ENCODE measurements around the gene HSPA12B. TPM values are rescaled to one million over a fixed set of nuclear protein-coding genes. Genes with fewer than 3 reads are reported as not detected.

The HSPA12B gene
- total and polyA plus RNA-seq, 2 of the 8 experiments (the other 6 are each of a cell fraction or from before 2014, with no cell fraction given): 2.2 to 4.3 TPM

DNA sequence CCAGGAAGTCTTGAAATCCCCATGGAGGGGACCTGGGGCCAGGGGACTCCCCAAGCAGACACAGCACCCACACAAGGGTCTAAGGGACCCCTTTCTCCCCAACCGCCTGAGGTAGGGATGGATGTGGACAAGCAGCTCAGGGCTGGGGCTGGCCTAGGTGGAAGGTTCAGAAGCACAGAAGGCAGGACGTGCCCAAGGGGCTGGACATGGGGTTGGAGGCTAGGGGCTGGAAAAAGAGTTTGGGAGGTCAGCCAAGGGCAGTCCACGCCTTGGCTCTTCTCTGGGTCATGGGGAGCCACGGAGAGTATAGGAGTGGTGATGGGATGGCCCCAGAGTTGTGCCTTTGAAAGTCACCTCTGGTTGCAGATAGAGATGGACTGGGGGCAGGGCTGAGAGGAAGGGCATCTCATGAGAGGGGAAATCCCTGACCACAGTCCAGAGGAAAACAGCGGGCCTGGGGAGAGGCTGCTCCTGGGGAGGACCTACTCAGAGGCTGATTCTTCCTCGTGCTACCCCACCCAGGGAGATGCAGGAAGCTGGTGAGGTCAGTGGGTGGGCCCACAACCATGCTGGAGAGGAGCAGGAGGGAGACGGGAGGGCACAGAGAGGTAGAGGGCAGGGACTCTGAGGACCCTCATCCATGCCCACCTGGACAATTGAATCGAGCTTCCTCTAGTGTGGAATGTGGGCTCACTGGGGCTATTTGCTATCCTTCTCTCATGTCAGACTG, 2.5 kb upstream of the HSPA12B start:
- no peak for DNase-seq (ENCODE audit: low read depth in 1 of 2, low spot score in 2 of 2)
- no peak overlapping the region for H4K5ac ChIP-seq (ENCODE audit: insufficient read length, low read depth, low read length)
- H2AFZ ChIP-seq (ENCODE audit: low read length): no peak overlapping the region
- no peak overlapping the region for H3K14ac ChIP-seq (ENCODE audit: insufficient read length)
- H3K79me2 ChIP-seq (ENCODE audit: control insufficient read depth in 1 of 2, insufficient read depth in 2 of 2, low read length in 2 of 2): no peaks in the 10 kb centered on the region
- H2AK5ac ChIP-seq (ENCODE audit: low read depth, low read length): no peak overlapping the region
- no peak overlapping the region for H3K4ac ChIP-seq (replicated peaks; ENCODE audit: insufficient read length, low read depth, low read length)
- H3K79me1 ChIP-seq (ENCODE audit: low read depth, low read length): no peaks in the 10 kb centered on the region
- CTCF ChIA-PET (ENCODE audit: partially characterized antibody): interaction anchor here (0.6 to 17.6 kb wide), 11 partner anchors 12 to 399 kb away, joined by 3 to 221 read pairs (median 4); no protein-coding TSS in a partner anchor
- no peak overlapping the region for H3K9ac ChIP-seq (replicated peaks in 1 of 4; ENCODE audit: extremely low read depth in 1 of 4, low read depth in 3 of 4, low read length in 3 of 4)
- H3K4me1 ChIP-seq (replicated peaks in 1 of 4; ENCODE audit: control insufficient read depth in 3 of 4, insufficient read depth in 4 of 4, low read length in 3 of 4): peaks cover 0 to 19% (median 15%) of the 10 kb centered on the region in 4 experiments; a peak in 5 of 7 replicates
- H2BK5ac ChIP-seq (ENCODE audit: low read depth, low read length): no peak overlapping the region
- H4K91ac ChIP-seq (replicated peaks; ENCODE audit: insufficient read length, low read length): no peak overlapping the region
- no peak overlapping the region for H2BK20ac ChIP-seq (ENCODE audit: low read length)
- no peak overlapping the region for H3K4me2 ChIP-seq (ENCODE audit: insufficient read depth in 1 of 2, low read depth in 2 of 2, low read length in 2 of 2)
- no peak overlapping the region for H2BK120ac ChIP-seq (replicated peaks; ENCODE audit: low read depth, low read length)
- H3K4me3 ChIP-seq (ENCODE audit: extremely low read depth in 1 of 4, insufficient read depth in 2 of 4, low read depth in 3 of 4, low read length in 4 of 4): no peak overlapping the region
- H4K8ac ChIP-seq (ENCODE audit: extremely low read depth, insufficient read depth, low read length): no peak overlapping the region
- no peak overlapping the region for H2BK12ac ChIP-seq (ENCODE audit: low read depth, low read length)
- whole genome bisulfite sequencing, 2 experiments (ENCODE audit: extremely low coverage in 1 of 2, insufficient coverage in 1 of 2, insufficient read length in 1 of 2, insufficient replicate concordance in 2 of 2, low coverage in 1 of 2, low lambda C conversion rate in 2 of 2, missing lambda C conversion rate in 1 of 2): 92% methylated on average over 8 of the region's 8 CpGs; no CpG with 5 or more reads in 1 of the 2 experiments
- H2BK15ac ChIP-seq (ENCODE audit: low read length): no peak overlapping the region; the same call in 1 of the 2 replicates
- 0 out of 2 replicates have a peak, but pooled peaks cover 3% of the 10 kb centered on the region for H3K23me2 ChIP-seq (ENCODE audit: low read depth, low read length)
- no peak overlapping the region for H3K23ac ChIP-seq (ENCODE audit: insufficient read length)
- H3K18ac ChIP-seq (ENCODE audit: extremely low read depth, low read length): no peak overlapping the region
- TF ChIP-seq GABPA (IDR thresholded peaks at IDR 0.05; ENCODE audit: borderline replicate concordance, insufficient read depth, low read length): no peak
- TF ChIP-seq, protein P1, sequence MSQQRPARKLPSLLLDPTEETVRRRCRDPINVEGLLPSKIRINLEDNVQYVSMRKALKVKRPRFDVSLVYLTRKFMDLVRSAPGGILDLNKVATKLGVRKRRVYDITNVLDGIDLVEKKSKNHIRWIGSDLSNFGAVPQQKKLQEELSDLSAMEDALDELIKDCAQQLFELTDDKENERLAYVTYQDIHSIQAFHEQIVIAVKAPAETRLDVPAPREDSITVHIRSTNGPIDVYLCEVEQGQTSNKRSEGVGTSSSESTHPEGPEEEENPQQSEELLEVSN (IDR thresholded peaks at IDR 0.05): no peak
- no peak for TF ChIP-seq JUN (IDR thresholded peaks at IDR 0.05; ENCODE audit: low read depth, low read length)
- no peak for TF ChIP-seq TAF7 (optimal IDR thresholded peaks at IDR 0.05; ENCODE audit: borderline replicate concordance, low read depth, low read length)
- no peak for TF ChIP-seq ZNF274 (IDR thresholded peaks at IDR 0.05; ENCODE audit: borderline replicate concordance, extremely low read depth, low read length)
- TF ChIP-seq CREB1 (IDR thresholded peaks at IDR 0.05): no peak
- no peak for TF ChIP-seq PHF8 (conservative IDR thresholded peaks at IDR 0.05; ENCODE audit: low read depth, low read length)
- no peak for TF ChIP-seq SP2 (IDR thresholded peaks at IDR 0.05; ENCODE audit: low read length)
- TF ChIP-seq, protein P2, sequence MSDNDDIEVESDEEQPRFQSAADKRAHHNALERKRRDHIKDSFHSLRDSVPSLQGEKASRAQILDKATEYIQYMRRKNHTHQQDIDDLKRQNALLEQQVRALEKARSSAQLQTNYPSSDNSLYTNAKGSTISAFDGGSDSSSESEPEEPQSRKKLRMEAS (IDR thresholded peaks at IDR 0.05): no peak
- H3K56ac ChIP-seq (replicated peaks; ENCODE audit: insufficient read length, low read depth, low read length): no peak overlapping the region
- no peaks in the 10 kb centered on the region for H3K36me3 ChIP-seq (ENCODE audit: control insufficient read depth in 2 of 4, insufficient read depth in 4 of 4, low read length in 3 of 4)
- peaks cover 0 to 2% of the 10 kb centered on the region in 2 experiments for H4K20me1 ChIP-seq (replicated peaks in 1 of 2; ENCODE audit: control insufficient read depth in 1 of 2, insufficient read depth in 2 of 2, low read length in 2 of 2)
- no peak for FAIRE-seq
- POLR2A ChIA-PET (ENCODE audit: partially characterized antibody): interaction anchor here (1.0 to 3.0 kb wide), 4 partner anchors 10 to 20 kb away, joined by 5 to 13 read pairs (median 6); no protein-coding TSS in a partner anchor
- H3K27me3 ChIP-seq (replicated peaks in 1 of 4; ENCODE audit: control insufficient read depth in 3 of 4, extremely low read depth in 1 of 4, insufficient read depth in 3 of 4, low read length in 3 of 4): peaks cover 1 to 26% (median 22%) of the 10 kb centered on the region in 4 experiments; a peak in 6 of 7 replicates
- H3K9me3 ChIP-seq (ENCODE audit: insufficient read depth in 2 of 2, low read depth in 1 of 2, low read length in 1 of 2): no peaks in the 10 kb centered on the region
- no peak overlapping the region for H3K27ac ChIP-seq (ENCODE audit: low read depth, low read length)

Measured in H1 (cell line).